GM21717 (cell line): ENCODE data around the gene THNSL1.

ENCODE experiments used
- ATAC-seq: cut with Tn5 transposase; IDR thresholded peaks from one replicate; pipeline ENCODE4 v1.9.1; 2021; ENCODE audit warnings: mild to moderate bottlenecking, moderate library complexity; ENCODE audit not compliant: unreplicated experiment

The THNSL1 gene

DNA sequence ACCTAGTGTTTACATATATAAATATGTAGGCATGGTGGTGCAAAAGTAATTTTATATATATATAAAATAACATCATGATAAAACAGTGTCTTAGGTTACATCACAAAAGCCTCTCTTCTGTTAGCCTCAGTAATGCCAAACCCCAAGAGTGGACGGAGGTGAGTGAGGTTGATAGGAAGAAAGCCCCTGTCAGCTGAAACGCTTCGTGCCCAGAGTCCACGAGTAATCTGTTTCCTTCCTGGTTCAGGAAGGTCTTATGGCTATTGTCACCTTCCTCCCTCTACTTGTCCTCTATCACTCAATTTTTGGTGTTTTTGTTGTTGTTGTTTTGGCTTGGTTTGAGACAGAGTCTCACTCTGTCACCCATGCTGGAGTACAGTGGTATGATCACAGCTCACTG is 41.5 kb downstream of the THNSL1 start:
- no peak for ATAC-seq

DNA sequence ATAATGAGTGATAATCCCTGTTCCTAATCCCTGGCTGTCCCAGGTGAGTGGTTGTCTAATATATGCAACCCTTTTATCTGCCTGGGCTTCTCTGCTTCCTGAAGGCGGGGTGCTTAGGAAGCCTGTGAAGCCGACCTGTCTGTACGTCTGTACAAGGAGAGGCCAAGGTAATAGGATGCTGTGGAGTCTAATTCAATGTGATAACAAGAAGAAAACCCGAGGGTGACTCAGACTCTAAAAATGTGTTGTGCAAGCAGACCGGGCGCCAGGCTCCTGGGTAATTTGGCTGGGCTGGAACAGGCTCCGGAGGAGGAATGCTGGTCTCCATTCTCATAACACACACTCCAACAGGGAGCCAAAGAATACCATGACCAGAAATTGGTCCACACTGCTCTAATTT is 43.6 kb downstream of the THNSL1 start:
- no peak for ATAC-seq

DNA sequence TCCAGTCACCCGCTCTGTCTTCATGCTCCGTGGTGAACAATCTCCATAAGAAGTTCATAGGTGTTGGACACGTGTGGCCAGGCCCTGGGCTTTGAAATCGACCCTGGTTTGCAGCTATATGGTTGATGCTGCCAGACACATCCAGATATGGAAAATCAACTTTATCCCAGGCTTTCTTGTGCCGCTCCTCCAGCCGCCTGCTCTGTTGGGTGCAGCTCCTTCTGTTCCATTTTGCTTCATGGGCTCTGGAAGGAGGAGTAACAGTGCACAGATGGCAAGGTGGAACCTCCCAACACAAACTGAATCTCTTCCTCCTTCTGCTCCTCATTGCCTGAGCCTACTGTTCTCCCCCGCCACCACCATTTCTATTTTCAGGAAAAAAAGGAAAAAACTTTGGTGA is 44.7 kb downstream of the THNSL1 start:
- no peak for ATAC-seq

DNA sequence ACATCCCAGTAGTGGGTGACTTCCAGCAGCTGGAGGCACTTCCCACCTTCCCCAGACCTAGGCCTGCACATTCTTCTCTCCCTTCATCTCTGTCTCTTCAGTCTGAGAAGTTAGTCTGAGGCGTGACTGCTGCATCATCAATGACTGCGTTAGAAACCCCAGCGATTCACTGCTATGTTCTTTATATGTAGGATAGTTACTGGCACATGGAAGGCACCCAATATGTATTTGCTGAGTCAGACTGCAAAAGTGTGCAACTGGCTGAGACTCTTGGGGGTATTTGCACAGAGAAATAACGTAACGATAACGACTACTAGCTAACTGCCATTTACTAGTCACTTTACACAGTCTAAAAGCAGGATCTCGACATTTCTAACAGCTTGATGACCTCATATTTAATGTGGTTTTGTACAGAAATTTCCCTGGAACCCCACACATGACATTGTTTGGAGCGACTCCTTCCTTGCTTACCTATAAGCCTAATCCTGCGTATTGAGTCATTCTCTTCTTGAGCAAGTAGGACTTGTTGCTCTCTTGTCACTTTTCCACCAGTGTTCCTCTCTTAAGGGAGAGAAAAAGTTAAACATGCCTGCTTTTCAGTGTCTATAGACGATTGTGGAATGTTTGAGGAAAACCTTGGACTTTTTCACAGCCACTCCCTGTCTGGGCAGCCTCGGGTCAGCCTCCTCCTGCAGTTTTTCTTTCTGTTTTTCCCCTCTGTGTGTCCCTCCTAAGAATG is 45.5 kb downstream of the THNSL1 start:
- no peak for ATAC-seq

DNA sequence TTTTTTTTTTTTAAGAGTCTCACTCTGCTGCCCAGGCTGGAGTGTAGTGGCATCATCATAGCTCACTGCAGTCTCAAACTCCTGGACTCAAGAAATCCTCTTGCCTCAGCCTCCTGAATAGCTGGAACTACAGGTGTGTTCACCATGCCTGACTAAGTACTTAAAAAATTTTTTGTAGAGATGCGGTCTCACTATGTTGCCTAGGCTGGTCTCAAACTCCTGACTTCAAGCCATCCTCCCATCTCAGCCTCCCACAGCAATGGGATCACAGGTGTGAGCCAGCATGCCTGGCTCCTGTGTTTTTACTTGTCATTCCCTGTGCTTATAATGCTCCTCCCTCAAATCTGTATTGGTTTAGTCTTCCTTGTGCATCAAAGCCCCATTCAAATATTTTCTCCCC is 46.7 kb downstream of the THNSL1 start:
- ATAC-seq: no peak

DNA sequence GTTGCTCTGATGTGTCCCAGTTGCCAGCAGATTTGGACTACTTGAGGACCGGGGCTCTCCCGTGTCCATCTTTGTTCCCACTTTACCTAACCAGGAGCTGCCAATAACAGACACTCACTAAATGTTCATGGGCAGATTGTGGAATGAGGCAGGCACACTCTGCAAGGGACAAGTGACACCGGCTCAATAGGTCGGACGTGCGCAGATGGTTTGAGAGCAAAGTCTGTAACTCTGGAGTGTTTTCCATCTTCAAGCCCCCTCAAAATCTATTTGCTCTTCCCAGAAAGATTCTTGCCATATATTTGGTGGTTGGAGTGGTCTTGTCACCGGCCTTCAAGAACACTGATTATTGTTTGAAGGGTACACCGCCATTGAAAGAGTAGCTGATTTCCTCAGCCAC is 47.2 kb downstream of the THNSL1 start:
- no peak for ATAC-seq

DNA sequence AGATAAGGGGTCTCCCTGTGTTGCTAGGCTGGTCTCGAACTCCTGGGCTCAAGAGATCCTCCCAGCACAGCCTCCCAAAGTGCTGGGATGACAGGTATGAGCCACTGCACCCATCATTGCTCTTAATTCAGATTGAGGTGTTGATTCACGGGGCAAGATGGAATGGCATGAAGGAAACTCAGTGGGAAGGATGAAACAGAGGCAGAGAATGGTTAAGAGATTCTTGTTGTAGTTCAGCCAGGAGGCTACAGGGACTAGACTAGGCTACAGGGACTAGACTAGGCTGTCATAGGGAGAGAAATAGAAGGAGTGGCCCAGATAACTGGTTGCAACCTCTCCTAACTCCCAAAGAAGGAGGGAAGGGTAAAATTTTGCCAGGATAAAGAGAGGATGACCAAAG is 48.0 kb downstream of the THNSL1 start:
- no peak for ATAC-seq

DNA sequence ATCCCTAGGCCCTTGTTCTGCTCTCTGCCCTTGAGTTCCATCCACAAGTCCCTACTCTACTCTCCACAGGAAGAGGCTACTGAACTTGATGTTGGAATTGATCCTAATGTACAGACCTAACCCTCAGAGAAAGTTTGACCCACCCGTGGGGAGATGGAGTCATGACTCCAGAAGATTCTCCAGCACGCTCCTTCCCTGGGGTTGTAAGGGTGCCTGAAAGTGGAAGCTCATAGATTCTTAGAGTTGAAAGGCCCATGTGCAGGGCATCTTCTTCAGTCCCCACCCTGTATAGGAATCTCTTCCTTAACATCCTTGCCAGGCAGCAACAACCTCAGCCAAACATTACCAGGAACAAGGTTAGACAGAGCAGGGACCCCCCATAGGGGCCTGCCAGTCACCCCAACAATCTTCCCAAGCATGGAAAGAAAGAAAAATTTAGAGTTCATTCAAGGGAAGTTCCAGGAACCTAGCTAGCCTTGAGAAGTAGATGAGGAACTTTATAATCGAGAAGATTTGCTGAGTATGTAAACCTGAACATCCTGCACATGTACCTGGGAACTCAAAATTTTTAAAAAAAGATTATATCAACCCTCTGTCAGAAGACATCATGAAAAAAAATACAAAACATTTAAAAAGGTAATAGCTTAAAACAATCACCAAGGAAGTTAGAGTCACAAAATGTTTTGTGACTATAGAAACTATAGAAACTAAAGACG is 49.5 kb downstream of the THNSL1 start:
- ATAC-seq: no peak

DNA sequence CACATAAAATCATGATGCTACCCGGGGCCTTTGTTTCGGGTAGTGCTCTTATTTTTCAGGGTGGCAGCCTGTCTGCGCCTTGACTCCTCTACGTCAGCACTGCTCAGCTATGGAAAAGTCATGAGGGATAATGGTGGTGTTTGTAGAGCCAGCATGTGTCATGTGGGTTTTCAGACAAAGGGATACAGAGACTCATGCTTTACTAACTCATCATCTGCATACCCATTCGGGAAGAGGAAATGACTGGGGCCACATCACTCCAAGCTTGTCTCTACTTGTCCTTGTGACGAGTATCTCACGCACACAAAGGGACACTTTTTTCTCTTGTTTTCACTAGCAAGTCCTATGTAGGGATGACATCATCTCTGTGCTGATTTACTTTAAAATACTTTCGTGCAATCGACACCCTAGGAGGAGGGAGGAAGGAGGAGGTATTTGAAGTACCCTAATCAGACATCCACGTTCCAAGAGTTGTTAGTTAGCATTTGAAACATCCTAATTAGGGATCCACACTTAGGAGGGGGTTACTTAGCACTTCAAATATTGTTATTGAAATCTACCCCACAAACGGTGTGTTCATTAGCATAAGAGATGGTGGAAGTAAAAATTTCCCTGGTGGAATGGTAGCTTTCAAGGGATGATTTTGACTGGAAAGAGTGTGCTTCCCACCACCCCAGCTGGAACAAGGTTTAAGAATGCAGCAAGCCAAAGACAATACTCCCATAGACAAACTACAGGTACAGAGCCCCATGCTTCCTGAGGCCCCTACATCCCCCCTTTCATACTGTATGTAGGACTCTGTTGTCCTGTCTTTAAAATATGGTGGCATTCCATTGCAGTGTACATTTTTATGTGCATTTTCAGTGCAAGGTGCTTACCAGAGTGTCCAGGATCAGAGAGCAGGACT is 52.0 kb downstream of the THNSL1 start:
- no peak for ATAC-seq

DNA sequence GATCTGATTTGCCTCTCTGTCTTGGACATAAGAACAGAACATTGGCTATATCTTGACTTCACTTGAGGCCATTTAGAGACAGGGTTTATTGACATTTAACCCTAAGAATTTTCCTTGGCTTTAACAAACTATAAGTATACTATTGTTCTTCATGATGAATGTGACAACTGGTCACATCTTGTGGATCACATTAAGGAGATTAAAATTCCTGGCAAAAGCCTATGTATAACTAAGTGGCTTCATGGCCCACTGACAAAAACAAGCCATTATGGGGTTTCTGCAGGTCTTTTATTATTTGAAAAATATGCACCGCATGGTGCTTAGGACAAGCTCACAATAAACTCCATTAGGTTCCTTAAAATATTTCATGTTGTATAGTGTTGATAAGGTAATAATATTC is 54.8 kb downstream of the THNSL1 start:
- no peak for ATAC-seq

DNA sequence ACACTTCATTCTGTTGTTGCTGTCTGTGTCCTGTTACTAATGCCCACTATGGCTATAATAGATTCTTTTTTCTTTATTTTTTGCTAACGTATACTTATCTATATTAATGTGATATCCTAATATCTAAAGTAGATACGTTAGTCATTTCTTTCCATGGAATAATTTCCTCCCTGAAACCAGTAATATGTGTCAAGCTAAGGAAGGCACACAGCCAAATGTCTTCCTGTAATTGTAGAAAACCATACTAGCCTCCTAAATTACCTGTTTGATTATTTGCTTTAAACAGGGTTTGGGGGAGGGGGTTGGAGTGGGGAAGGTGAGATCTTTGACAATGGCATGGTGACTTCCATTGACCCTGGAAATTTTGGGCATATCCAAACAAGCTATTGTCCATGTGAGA is 56.4 kb downstream of the THNSL1 start:
- ATAC-seq: no peak

DNA sequence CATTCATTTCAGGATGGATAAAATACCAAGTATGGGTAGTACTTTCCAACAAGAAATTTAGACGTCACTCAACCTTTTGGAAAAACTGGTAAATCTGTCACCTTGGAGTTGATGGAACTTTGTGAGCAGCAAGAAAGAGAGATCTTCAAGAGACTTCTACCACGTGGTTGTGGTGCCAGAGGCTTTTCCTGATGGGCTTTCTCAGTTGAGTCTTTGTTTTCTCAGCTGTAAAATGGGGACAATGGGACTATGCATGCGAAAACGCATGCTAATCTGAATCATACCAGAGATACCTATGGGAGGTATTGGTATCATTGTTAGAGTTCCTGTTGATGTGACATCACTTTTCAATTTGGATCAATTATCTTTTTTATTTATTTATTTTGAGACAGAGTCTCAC is 59.4 kb downstream of the THNSL1 start:
- no peak for ATAC-seq
